ENCODE results near the gene PRLHR. TPM values are rescaled to one million over a fixed set of nuclear protein-coding genes. Genes with fewer than 3 reads are reported as not detected.
A peak's percentile ranks its signal among the peaks of the same experiment; 100 is the strongest.

Gene PRLHR
- polyA plus RNA-seq, 4 donors, result 0.01 TPM; not detected in 3

GRCh38 chr10:118564652-118565051 is 30.8 kb downstream of the PRLHR start:
- DNase-seq (ENCODE audit: low read depth in 4 of 4, low spot score in 3 of 4), result peak in 3 of 4 donors; percentile 11 to 26 (median 17)

GRCh38 chr10:118564114-118564513 is 31.3 kb downstream of the PRLHR start:
- no peak for DNase-seq (ENCODE audit: low read depth in 4 of 4, low spot score in 3 of 4)

- no peak for DNase-seq (ENCODE audit: low read depth in 4 of 4, low spot score in 3 of 4)
Measured at GRCh38 chr10:118563373-118563890, 32.0 kb downstream of the PRLHR start.

- no peak for DNase-seq (ENCODE audit: low read depth in 4 of 4, low spot score in 3 of 4)
Measured at GRCh38 chr10:118562851-118563250, 32.6 kb downstream of the PRLHR start.

- no peak for DNase-seq (ENCODE audit: low read depth in 4 of 4, low spot score in 3 of 4)
Measured at GRCh38 chr10:118557946-118558345, 37.5 kb downstream of the PRLHR start.

- no peak for DNase-seq (ENCODE audit: low read depth in 4 of 4, low spot score in 3 of 4)
Measured at GRCh38 chr10:118551535-118552100, 43.8 kb downstream of the PRLHR start.

GRCh38 chr10:118547282-118547681 is 48.2 kb downstream of the PRLHR start:
- DNase-seq (ENCODE audit: low read depth in 4 of 4, low spot score in 3 of 4), result no peak

- DNase-seq (ENCODE audit: low read depth in 4 of 4, low spot score in 3 of 4), result no peak
Measured at GRCh38 chr10:118546479-118546878, 49.0 kb downstream of the PRLHR start.

GRCh38 chr10:118545381-118545780 is 50.1 kb downstream of the PRLHR start:
- DNase-seq (ENCODE audit: low read depth in 4 of 4, low spot score in 3 of 4), result no peak

- no peak for DNase-seq (ENCODE audit: low read depth in 4 of 4, low spot score in 3 of 4)
Measured at GRCh38 chr10:118544401-118544948, 51.0 kb downstream of the PRLHR start.

GRCh38 chr10:118543714-118544400 is 51.6 kb downstream of the PRLHR start:
- peak in 1 of 4 donors; percentile 22 for DNase-seq (ENCODE audit: low read depth in 4 of 4, low spot score in 3 of 4)

- no peak for DNase-seq (ENCODE audit: low read depth in 4 of 4, low spot score in 3 of 4)
Measured at GRCh38 chr10:118542745-118543144, 52.7 kb downstream of the PRLHR start.

GRCh38 chr10:118542205-118542604 is 53.2 kb downstream of the PRLHR start:
- no peak for DNase-seq (ENCODE audit: low read depth in 4 of 4, low spot score in 3 of 4)

GRCh38 chr10:118541718-118542117 is 53.7 kb downstream of the PRLHR start:
- no peak for DNase-seq (ENCODE audit: low read depth in 4 of 4, low spot score in 3 of 4)

Other genes with a start within 250 kb of the PRLHR start
- gene CACUL1, start 159.3 kb upstream of the PRLHR start, polyA plus RNA-seq (ENCODE audit: insufficient read length in 4 of 4), result 10 to 100 TPM; 24.1 to 33.7 (median 28.0) TPM